NCI-H1436 (cell line): Measurements from ENCODE around the gene GSTO2.

Source experiments
- DNase-seq: peaks from one replicate; lab custom pipeline; 2025; lab: John Stamatoyannopoulos, UW

Gene GSTO2

DNA sequence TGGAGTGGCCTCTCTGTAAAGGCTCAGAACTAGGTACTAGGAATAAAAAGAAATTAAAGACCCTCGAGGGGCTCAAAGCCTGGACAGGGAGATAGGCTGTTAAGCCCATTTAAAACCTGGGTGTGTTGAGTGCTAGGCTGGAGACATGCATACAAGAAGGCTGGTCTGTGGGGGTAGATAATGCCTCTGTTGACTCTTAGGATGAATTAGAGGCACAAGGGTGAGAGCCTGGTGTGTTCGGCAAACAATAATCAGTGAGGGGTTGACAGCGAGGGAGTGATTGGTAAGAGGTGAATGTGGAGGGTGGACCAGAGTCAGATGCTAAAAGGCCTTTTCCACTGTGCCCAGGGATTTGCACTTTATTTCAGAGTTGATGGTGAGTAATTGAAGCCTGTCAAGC is 12.7 kb downstream of the GSTO2 start:
- DNase-seq = no peak

DNA sequence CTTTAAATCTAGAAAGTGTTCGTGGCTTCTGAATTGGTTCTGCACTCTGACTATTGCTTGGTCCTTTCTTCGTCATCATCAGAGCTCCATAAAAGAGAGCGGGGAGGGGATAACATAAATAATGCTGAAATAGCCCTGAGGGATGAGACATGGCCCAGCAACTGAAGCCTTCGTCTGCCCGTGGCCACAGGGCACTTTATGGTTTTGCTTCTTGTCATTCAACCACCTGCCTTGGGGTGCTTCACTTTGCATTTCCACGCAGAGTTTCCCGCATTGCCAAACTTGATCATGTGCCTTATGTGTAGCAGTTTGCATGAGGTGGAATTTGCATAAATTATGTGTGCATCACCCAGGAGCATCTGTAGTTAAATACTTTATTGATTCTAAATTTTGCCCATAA is 15.9 kb downstream of the GSTO2 start:
- no peak for DNase-seq

DNA sequence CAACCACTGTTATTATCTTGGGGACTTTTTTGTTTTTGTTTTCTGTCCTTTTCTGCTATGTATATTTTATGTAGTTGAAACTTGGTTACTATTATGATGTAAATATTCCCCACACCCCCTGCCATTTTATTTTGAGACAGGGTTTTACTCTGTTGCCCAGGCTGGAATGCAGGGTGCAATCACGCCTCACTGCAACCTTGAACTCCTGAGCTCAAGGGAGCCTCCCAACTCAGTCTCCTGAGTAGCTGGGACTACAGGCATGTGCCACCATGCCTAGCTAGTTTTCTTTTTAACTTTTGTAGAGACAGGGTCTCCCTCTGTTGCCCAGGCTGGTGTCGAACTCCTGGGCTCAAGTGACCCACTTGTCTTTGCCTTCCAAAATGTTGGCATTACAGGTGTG is 18.0 kb downstream of the GSTO2 start:
- DNase-seq = no peak

DNA sequence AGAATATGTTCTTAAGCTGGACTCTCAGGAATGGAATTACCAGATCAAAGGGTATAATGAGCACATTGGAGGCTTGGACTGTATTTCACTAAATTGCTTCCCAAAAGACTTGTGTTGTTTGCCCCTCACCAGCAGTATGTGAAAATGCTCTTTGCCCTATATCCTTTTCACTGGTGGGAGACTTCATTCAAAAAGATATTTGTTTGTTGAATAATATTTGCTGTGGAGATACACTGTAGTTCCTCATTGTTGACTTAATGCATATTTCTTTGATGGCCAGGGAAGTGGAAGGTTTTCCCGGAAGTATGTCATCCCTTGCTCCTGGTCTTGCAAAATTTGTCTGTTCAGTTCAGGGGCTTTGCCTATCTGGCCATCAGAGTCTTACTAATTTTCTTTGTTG is 19.4 kb downstream of the GSTO2 start:
- DNase-seq = no peak

DNA sequence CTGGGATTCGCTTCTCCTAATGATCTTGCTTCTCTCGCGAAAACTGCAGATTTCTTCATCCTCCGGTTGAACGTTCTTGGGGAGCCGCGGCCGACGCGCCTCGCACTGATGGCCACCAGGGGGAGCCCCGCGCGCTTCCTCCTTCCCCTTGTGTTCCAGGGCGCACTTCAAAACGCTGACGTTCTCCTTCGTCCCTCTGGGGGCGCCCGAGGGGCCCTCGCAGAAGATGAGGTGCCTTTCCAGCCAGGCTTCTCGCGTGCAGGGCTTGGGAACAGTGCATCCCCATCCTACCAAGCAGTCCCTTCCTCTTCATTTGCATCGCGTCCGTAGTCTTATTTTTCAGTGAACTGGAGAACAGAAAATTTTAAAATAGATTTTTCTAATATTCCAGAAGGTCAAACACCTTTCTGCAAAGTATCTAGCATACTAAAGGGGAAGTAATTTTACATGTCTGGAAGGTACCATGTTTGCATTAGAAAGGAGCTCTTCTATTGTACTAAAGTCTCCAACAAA is 22.5 kb downstream of the GSTO2 start:
- peak; percentile 87 for DNase-seq

DNA sequence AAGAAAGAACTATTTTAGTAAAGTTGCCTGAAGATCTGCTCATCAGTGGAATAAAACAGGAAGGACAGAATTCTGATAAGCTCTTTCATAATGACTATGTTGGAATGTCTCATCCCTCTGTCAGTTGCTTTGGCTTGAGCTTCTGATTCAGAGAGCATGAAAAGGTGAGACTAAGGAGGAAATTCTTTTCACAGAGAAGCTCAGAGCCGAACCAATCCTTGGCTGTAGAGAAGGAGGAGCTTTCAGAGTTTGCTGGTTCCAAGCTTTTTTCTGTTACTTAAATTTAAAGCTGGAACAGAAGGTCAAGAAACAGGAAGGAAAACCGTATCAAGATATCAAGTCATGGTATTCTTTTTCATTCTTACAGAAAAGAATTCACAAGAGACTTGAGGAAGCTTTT is 24.0 kb downstream of the GSTO2 start:
- DNase-seq = no peak

DNA sequence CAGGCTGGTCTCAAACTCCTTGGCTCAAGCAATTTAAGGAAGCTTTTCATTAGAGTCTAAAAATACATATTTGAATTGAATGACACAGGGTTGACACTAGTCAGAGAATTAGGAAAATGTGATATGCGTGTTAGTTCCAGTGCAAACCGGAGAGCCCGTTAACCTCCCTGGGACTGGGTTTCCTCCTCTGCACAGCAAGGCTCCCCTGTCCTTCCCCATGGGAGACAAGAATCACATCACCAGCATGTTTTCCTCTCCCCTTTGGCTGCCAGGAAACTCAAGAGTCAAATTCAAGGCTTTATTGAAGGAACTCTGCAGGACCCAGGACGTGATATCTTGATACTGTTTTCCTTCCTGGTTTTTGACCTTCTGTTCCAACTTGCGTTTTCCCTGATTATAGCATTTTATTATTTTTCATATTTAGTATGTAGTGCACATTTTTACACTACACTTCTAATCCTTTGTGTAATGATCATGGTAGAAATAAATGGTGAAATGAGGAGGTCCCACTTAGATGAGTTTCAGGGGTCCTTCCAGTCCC is 24.9 kb downstream of the GSTO2 start:
- DNase-seq = no peak

DNA sequence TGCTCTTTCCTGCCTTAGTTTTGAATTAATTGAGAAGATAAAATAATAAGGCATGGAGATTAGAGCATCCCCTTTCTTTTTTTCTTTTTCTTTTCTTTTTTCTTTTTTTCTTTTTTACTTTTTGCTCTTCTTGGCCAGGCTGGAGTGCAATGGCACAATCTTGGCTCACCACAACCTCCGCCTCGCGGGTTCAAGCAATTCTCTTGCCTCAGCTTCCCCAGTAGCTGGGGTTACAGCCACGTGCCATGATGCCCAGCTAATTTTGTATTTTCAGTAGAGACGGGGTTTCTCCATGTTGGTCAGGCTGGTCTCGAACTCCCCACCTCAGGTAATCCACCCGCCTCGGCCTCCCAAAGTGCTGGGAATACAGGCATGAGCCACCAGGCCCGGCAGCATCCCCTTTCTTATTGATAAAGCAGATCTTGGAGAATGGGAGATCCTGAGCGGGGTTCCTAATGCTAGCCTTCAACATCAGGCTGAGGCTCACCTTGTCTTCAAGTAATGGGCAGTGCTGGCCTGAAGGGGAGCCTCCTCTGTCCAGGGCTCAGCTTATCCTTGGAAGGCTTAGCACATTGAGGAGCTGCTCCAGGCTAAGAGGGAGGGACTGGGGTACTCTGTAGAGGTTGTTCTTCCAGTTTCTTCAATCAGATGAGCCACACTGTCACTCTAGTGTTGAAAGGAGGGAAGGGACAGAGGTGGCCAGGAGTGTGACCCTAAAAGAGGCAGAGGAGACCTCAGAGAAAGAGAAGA is 27.9 kb downstream of the GSTO2 start:
- no peak for DNase-seq

DNA sequence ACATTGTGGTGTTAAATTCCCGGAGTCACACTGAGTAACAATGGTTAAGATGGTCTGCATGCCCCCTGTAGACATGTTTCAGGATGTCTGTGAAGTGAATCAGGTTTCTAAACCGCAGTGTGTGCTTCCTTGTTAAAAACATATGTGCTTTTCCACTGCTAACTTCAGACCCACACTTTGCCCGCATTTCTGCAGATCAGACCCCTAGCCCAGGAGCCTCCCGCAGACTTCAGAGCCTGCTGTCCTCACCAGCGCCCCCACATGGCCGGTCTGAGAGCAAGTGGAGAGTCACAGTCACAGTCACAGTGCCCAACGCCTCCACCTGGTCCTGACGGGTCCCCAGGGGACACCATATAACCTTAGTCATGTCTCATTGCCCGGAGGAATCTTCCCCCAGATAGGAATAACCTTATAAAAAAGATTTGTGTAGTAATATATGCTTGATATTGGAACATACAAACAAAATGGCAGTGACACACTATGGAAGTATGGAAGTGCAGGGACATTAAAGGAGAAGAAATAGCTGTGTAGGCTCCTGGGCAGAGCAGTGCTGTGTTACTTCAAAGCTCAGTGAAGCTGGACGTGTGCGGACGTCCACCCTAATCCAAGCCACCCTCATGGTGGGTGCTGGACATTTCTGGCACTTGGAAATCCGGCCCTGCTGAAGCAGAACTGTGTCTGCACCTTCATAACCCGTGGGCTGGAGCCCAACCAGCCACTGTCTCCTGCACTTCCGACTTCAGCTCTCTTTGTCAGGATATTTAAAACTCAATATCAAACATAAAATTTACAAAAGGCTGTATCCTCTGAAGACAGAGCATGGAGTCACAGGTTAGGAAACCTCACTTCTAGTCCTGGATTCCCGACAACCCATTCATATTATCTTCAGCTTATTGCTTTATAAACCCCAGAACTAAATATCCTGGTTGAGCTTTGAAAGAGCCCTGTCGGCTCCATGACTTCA is 29.0 kb downstream of the GSTO2 start:
- peak; percentile 10 for DNase-seq

DNA sequence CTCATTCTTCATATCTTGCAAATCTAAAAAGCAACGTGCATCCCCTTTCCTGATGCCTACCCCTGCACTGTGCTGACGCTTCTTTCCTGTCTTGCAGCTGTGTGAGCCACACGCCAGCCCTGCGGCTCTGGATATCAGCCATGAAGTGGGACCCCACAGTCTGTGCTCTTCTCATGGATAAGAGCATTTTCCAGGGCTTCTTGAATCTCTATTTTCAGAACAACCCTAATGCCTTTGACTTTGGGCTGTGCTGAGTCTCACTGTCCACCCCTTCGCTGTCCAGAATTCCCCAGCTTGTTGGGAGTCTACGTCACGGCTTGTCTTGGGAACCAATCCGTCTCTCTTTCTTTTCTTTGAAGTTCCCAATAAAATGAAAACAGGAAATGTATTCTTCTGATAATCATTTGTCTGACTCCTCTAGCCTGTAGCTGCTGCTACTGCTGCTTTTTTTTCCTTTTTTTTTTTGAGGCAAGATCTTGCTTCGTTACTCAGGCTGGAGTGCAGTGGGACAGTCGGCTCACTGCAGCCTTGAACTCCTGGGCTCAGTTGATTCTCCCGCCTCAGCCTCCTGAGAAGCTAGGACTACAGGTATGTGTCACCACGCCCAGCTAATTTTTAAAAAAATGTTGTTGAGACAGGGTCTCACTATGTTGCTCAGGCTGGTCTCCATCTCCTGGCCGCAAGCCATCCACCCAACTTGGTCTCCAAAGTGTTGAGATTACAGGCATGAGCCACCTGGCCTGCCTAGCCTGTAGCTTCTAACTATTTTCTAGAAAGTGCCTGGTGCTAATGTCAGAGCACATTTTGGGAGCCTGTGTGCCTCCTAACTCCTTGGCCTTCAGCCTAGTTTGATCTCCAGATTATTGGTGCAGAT is 30.3 kb downstream of the GSTO2 start:
- no peak for DNase-seq

DNA sequence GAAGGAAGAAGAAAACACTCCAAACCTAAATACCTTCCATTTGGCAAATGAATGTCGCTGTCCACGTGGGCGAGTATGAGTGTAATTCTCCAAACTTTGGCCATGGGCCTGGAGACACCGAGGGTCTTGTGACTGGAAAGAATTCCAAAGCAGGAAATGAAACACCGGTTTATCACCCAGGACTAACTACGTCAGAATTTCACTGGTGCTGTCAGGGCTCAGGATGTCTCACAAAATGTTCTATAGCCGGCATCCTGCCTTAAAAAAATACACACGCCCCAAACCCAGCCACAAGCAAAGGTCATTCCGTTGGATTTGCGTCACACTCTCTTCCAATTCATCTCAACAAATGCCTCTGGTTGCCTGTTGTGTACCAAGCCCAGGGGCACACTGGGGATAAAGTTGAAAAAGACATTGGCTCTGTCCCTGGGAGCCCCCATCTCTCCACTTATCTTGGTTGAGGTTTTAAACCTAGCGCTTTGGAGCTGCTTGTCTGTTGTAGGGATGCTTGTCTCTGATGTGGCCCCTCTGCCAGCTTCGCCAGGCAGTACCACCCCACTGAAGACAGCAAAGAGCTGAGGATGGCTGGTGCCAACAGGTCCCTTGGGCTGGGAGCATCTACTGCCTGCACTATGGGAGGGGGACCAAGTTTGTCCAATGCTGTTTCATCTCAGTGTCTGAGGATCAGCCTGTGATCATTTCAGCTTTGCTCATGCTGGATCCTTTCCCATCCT is 31.2 kb downstream of the GSTO2 start:
- DNase-seq = no peak

DNA sequence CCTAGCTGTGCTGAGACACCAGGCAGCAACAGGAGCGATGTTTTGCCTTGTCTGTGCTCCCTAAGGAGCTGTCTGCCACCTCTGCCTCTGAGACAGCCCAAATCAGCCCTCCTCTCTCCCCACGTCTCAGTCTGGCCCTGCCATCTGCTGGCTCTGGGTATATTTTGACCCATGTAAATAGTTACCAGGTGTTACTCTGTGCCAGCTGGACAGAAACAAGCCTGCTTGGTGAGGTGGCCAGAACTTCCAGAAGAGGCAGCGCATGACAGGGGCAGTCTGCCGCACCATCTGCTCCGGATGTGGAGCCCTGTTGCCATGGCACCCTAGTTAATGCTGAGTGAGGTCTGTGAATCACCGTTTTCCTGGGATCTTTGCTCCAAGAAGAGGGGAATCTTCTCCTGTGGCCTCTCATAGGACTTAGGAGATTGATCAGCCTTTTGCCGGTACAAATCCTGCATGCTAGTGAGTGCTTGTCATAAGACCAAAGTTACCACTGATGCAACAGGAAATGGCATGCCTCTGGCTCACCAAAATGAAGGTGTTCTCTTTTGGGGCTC is 31.8 kb downstream of the GSTO2 start:
- DNase-seq = peak; percentile 30

DNA sequence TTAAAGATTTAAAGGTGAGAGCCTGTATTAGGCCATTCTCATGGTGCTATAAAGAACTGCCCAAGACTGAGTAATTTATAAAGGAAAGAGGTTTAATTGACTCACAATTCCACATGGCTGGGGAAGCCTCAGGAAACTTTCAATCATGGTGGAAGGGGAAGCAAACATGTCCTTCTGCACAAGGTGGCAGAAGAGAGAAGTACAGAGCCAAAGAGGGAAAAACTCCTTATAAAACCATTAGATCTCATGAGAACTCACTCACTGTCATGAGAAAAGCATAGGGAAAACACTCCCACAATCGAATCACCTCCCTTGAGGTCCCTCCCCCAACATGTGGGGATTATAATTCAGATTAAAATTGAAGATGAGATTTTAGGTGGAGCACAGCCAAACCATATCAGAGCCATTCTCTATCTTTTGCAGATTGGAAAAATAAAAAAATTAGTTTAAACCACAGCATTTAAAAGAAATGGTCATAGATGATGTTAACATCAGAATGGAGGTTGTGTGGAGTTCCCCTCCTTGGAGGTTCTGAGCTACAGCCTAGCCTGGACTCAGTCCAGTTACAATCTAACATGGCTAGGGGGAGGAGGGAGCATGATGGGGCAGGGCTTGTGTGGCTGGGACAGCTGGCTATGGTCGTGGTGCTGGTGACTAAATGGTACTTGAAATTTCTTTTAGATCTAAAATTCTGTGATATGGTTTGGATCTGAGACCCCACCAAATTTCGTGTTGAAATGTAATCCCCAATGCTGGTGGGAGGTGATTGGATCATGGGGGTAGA is 33.1 kb downstream of the GSTO2 start:
- DNase-seq = no peak

DNA sequence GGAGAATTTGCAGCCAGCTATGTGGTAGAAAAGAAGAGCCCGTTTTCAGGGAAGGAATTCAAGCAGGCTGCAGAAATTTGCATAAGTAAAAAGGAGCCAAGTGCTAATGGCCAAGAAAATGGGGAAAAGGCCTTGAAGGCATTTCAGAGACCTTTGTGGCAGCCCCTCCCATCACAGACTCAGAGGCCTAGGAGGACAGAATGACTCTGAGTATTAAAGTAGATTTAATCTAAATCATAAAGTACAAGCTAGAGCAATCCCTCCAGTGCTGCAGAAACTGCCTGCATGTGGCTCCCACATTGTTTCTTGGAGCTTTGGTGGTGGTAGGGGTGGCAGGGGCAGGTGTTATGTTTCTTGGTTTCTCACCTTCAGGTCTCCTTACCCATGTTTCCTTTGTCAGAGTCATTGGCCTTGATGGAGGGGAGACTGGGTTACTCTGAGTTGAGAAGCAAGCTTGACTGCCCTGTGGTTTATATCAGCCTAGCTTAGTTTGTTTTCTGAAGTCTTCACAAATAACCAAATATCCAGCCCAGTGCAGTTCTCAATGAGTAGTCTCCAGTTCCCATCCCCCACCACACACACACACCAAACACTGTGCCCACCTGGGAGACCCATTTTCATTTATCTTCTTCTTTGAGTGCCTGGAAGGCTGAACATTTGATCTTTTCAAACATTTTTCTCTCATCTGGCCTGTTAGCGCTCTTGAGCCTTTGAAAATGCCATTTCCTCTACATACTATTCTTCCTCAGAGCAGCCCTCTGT is 34.8 kb downstream of the GSTO2 start:
- DNase-seq = no peak

DNA sequence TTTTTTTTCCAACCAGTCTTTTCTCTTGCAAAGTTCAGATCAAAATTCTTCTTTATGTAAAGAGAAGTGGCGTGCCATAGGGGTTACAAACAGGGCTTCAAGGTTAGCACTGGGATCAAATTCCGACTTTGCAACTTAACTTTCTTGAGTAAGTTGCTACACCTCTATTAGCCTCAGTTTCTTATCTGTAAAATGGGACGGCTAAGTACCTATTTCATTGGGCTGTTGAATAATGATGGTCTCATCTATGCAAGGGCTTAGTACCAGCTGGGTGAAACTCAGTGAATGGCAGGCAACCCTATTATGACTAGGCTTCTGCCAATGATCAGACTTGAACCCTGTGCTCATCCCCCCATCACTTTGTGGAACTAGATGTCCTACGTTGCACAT is 35.4 kb downstream of the GSTO2 start:
- DNase-seq = no peak

DNA sequence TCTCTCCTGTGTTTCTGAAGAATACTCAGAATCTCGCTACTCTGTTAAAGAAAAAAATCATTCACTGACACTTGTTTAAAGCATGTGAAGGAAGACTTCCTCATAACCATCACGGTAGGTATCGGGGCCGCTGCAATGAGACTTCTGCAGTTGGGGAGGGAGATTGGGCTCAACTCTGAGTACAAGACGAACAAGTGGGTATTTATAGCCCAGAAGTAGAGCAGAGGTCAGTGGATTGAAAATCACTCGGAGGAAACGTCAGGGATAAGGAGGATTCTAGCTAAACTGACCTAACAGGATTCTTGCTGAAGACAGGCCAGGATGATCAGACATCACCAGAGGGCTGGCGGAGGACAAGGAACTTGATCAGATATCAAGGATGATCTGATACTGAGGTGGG is 35.9 kb downstream of the GSTO2 start:
- no peak for DNase-seq

DNA sequence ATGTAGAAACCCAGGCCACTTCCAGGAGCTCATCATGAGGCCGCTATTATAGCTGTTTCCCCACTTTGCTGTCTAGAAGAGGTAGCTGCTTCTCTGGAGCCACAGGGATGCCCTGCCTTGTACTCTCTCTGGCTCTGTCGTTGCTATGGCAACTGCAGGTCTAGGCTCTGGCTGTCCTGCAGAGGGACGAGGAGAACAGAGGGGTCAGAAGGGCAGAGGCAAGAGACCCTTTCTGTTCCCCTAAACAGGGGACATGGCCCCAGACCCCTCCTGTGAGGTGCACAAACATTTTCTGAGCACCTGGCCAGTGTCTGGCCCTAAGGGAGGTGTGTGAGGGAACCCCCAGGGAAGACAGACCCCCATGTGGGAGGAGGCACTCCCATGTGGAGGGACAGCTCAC is 37.9 kb downstream of the GSTO2 start:
- no peak for DNase-seq

DNA sequence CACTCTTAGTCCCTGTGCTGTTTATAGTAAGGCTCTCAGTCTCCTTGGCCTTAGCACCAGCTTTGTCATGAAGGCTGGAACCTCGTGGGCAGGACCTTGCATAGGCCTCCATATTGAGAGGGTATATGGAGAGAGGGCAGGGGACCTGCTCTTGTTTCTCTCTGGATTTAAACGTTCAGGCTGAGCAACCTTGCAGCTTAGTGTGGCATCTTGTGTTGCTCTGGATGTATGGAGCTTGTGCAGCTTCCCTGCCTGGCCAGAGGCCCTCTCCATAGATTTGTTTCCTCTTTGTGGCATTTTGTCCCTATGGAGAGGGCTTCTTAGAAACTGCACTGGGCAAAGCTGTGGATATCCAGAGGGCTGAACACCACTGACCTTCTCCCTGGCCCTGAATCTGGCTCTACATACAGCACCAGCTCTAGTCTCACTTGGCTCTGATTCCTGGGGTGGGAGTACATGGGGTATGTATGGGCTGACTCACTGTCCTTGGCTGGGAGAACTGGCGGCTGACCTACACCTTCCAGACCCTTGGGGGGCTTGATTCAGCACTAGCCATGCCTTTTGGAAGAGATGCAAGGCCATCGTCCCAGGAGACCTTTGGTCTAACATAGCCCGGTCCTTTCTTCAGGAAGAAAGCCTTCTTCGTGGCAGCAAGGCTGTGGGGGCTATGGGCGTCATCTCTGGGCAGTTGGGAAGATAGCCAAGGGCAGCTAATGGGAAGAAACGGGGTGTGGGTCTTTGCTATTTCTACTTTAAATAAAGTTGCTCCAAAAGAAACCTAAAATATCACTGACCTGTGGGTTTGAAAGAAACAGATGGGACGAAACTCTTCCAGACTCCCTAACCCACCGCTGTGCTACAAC is 38.8 kb downstream of the GSTO2 start:
- DNase-seq = no peak
